MCF 10A (cell line): Measurements from ENCODE around the gene KCNMA1. TPM values are rescaled to one million over a fixed set of nuclear protein-coding genes. Genes with fewer than 3 reads are reported as not detected.

ENCODE experiments used
- BruUV-seq: library from RNA; stranded (reverse); fragments of 400-500 nt; replicated peaks from 2 replicates; lab custom pipeline; 2021; lab: Mats Ljungman, UMichigan
- CTCF ChIA-PET: fragments of 300-600 bp; sonication (Branson Sonifier 250); formaldehyde crosslinking; extraction: SDS; loops from one replicate; lab custom pipeline; 2021; ENCODE audit warnings: antibody characterized with exemption, inconsistent platforms; lab: Yijun Ruan, JAX
- POLR2A ChIA-PET: fragments of 300-600, 350-650 bp; sonication (Branson Sonifier 250); formaldehyde crosslinking; extraction: SDS; loops from one replicate; lab custom pipeline; 2020; ENCODE audit warnings: antibody characterized with exemption, inconsistent platforms; lab: Yijun Ruan, JAX
- DNase-seq: peaks from one replicate; pipeline ENCODE4 v3.0.0-alpha.2; 2018; ENCODE audit not compliant: unreplicated experiment
- H3K27ac Mint-ChIP-seq: one replicate; pipeline ENCODE4 v1.8.0; 2022; ENCODE audit warnings: mild to moderate bottlenecking, low read depth, mixed read lengths; ENCODE audit not compliant: unreplicated experiment
- H3K27me3 Mint-ChIP-seq: one replicate; pipeline ENCODE4 v1.8.0; 2022; ENCODE audit warnings: mixed read lengths; ENCODE audit not compliant: insufficient read depth, unreplicated experiment
- H3K36me3 Mint-ChIP-seq: one replicate; pipeline ENCODE4 v1.8.0; 2022; ENCODE audit warnings: mild to moderate bottlenecking, moderate library complexity, mixed read lengths; ENCODE audit not compliant: insufficient read depth, unreplicated experiment
- H3K4me1 Mint-ChIP-seq: one replicate; pipeline ENCODE4 v1.8.0; 2022; ENCODE audit warnings: mixed read lengths; ENCODE audit not compliant: insufficient read depth, unreplicated experiment
- H3K4me3 Mint-ChIP-seq: one replicate; pipeline ENCODE4 v1.8.0; 2022; ENCODE audit warnings: mild to moderate bottlenecking, moderate library complexity, mixed read lengths; ENCODE audit not compliant: unreplicated experiment
- H3K9me3 Mint-ChIP-seq: one replicate; pipeline ENCODE4 v1.8.0; 2022; ENCODE audit warnings: mixed read lengths; ENCODE audit not compliant: unreplicated experiment
- intact Hi-C: fragments of 100-400 bp; cut with micrococcal nuclease; formaldehyde crosslinking; loops from 2 replicates; pipeline ENCODE4 v1.14.1; 2022
- total RNA-seq: library from RNA; stranded (reverse); gene quantifications from 2 replicates; pipeline ENCODE4 v1.2.3, GENCODE V29; 2022
- TF ChIP-seq, protein P1 (sequence below): fragments of 200-600 bp; IDR thresholded peaks from one replicate; pipeline ENCODE4 v1.8.0; 2022; ENCODE audit warnings: antibody characterized with exemption, mild to moderate bottlenecking; ENCODE audit not compliant: unreplicated experiment

Gene KCNMA1
- total RNA-seq, 1 experiment from 2014 or later = 7.5 TPM

DNA sequence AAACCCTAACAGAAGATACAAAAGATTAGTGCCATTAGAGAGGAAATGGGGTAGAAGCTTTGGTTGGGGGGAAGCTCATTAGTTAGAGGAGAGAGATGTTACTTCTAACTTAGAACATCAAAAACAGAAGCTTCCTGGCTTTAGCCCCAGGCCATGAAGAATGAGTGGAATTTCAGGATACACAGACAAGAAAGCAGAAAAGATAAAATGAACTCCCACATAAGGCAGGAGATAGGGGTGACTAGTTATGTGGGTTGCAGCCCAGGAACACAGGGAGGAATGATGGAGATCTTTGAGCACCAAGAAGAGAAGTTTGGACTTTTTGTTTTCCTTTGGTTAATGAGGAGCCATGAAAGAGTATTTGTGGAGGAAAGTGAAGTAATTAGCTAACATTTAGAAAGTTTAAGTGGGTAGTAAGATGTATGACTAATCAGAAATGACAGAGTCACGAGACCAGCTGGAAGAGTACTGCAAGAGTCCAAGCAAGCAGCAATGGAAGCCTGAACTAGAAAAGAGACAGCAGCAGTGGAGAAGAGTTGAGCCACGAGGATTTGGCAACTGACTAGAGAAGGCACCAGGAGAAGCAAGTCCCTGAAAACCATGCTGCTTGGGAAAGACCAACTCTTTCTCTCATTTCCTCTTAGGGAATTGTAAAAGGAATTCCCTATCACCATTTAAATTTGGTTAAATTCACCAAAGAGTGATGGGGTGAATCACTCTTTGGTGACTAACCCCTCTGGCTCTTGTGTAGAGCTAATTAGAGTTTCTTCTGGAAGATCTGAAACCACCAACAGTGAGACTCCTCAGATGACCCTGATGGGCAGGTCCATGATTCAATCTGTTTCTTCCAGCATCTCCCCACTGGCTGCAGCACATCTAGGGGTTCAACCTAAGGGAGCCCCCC is 131.9 kb downstream of the KCNMA1 start:
- Mint-ChIP-seq H3K4me3 (no peak overlapping the region), H3K27me3 (no peaks in the 10 kb centered on the region), H3K36me3 (no peaks in the 10 kb centered on the region), H3K9me3 (no peaks in the 10 kb centered on the region), H3K27ac (no peak overlapping the region), H3K4me1 (peaks cover 31% of the 10 kb centered on the region)
- peak; percentile 66 for DNase-seq
- intact Hi-C loops = loop anchor here (1.0 to 10.0 kb wide), 4 partner anchors 87 to 341 kb away; no protein-coding TSS in a partner anchor
- TSS peak; percentile 63 for BruUV-seq
- ChIA-PET POLR2A (interaction anchor here (0.6 to 1.6 kb wide), 6 partner anchors 8 to 902 kb away, joined by 3 to 6 read pairs (median 4); no protein-coding TSS in a partner anchor), CTCF (interaction anchor here (0.5 to 2.0 kb wide), 11 partner anchors 9 to 1584 kb away, joined by 3 to 10 read pairs (median 4); no protein-coding TSS in a partner anchor)
- TF ChIP-seq, protein P1, sequence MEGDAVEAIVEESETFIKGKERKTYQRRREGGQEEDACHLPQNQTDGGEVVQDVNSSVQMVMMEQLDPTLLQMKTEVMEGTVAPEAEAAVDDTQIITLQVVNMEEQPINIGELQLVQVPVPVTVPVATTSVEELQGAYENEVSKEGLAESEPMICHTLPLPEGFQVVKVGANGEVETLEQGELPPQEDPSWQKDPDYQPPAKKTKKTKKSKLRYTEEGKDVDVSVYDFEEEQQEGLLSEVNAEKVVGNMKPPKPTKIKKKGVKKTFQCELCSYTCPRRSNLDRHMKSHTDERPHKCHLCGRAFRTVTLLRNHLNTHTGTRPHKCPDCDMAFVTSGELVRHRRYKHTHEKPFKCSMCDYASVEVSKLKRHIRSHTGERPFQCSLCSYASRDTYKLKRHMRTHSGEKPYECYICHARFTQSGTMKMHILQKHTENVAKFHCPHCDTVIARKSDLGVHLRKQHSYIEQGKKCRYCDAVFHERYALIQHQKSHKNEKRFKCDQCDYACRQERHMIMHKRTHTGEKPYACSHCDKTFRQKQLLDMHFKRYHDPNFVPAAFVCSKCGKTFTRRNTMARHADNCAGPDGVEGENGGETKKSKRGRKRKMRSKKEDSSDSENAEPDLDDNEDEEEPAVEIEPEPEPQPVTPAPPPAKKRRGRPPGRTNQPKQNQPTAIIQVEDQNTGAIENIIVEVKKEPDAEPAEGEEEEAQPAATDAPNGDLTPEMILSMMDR = no peak

DNA sequence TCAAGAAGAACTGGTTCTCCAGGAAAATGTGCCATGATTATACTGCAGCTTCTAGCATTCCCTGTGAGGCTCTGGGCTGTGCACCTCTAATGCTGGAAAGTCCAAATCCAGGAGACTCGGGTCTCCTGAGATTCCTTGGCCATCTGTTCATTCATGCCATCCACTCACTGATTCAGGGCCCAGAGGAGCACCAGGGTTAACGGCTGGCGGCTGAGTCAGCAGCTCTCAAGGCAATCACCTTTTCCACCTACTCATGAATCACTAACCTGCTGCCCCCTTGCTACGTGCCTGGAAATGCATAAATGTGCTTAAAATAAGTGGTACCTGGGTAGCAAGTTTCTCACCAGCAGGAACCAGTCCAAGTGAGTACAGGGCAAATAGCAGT is 132.7 kb downstream of the KCNMA1 start:
- POLR2A ChIA-PET = interaction anchor here (0.8 to 1.6 kb wide), 4 partner anchors 9 to 112 kb away, joined by 3 to 6 read pairs (median 4); no protein-coding TSS in a partner anchor
- H3K4me1 Mint-ChIP-seq = peaks cover 31% of the 10 kb centered on the region
- BruUV-seq = no TSS peak
- peak; percentile 77 for DNase-seq
- no peak overlapping the region for H3K4me3 Mint-ChIP-seq
- CTCF ChIA-PET = interaction anchor here (0.5 to 2.0 kb wide), 9 partner anchors 12 to 1101 kb away, joined by 3 to 7 read pairs (median 4); no protein-coding TSS in a partner anchor
- H3K27ac Mint-ChIP-seq = no peak overlapping the region
- H3K9me3 Mint-ChIP-seq = no peaks in the 10 kb centered on the region
- intact Hi-C loops = loop anchor here (1.0 to 10.0 kb wide), 4 partner anchors 88 to 340 kb away; no protein-coding TSS in a partner anchor
- no peaks in the 10 kb centered on the region for H3K27me3 Mint-ChIP-seq
- no peaks in the 10 kb centered on the region for H3K36me3 Mint-ChIP-seq
- TF ChIP-seq, protein P1 = peak; percentile 24

DNA sequence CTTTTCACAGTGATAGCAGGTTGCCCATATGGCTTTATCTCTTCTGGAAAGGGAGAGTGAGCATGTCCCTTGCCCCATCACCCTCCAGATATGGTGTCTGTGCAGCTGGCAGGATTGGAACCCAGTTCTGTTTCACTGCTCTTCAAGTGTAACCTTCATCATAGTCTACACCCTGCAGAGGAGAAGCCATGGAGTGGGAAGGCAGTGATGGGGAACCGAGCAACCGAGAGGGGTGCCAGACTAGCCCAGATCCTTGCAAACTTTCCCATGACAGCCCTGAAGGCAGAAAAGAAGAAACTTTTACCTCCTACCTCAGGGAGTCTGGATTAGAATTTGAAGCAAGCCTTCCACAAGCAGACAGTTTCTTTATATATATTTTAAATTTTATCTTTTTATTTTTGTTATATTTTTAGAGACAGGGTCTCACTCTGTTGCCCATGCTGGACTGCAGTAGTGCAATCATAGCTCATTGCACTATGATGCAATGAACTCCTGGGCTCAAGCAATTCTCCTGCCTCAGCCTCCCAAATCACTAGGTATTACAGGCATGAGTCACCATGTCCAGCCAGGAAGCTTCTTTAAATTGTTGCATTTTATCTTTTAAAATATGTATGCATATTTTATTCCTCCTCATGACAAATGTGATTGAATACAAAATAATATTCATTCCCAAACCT is 133.3 kb downstream of the KCNMA1 start:
- peaks cover 31% of the 10 kb centered on the region for H3K4me1 Mint-ChIP-seq
- TF ChIP-seq, protein P1 = no peak
- no peaks in the 10 kb centered on the region for H3K36me3 Mint-ChIP-seq
- no TSS peak for BruUV-seq
- H3K27ac Mint-ChIP-seq = no peak overlapping the region
- intact Hi-C loops = loop anchor here (2.0 to 10.0 kb wide), 3 partner anchors 88 to 340 kb away; no protein-coding TSS in a partner anchor
- H3K9me3 Mint-ChIP-seq = no peaks in the 10 kb centered on the region
- ChIA-PET CTCF (interaction anchor here (0.7 to 1.8 kb wide), 6 partner anchors 13 to 138 kb away, joined by 3 to 5 read pairs (median 4); no protein-coding TSS in a partner anchor), POLR2A (interaction anchor here (0.8 to 1.6 kb wide), 4 partner anchors 9 to 112 kb away, joined by 3 to 6 read pairs (median 4); no protein-coding TSS in a partner anchor)
- DNase-seq = peak; percentile 58
- H3K27me3 Mint-ChIP-seq = no peaks in the 10 kb centered on the region
- no peak overlapping the region for H3K4me3 Mint-ChIP-seq
